H1 (cell line): ENCODE data around the gene ANXA1. TPM values are rescaled to one million over a fixed set of nuclear protein-coding genes. Genes with fewer than 3 reads are reported as not detected.

Experiments used
- CTCF ChIA-PET: fragments of 300-600 bp; sonication (Branson Sonifier 250); formaldehyde crosslinking; loops from one replicate; lab custom pipeline; 2021; ENCODE audit not compliant: partially characterized antibody; lab: Charles Lee
- POLR2A ChIA-PET: fragments of 300-600 bp; sonication (Branson Sonifier 250); formaldehyde crosslinking; loops from one replicate; lab custom pipeline; 2021; ENCODE audit warnings: inconsistent platforms; ENCODE audit not compliant: partially characterized antibody; lab: Charles Lee
- DNase-seq, 2 experiments: peaks; one replicate each; pipeline versions ENCODE4 v3.0.0 to v3.0.0-alpha.2; 2010 to 2022; ENCODE audit warnings: low spot score in 2 of 2, low read depth in 1 of 2, mixed read lengths in 1 of 2
- FAIRE-seq: peaks from 2 replicates; lab custom pipeline; 2011; peaks lifted over from hg19 to GRCh38; lab: Jason Lieb, UNC
- H2AFZ ChIP-seq: 2 replicates; pipeline ENCODE4 v1.8.1; 2012; ENCODE audit warnings: low read length, inconsistent platforms
- H2AK5ac ChIP-seq: 2 replicates; pipeline ENCODE4 v1.6.1; 2013; ENCODE audit warnings: low read depth, low read length
- H2BK120ac ChIP-seq: replicated peaks from 2 replicates; pipeline ENCODE3; 2013; ENCODE audit warnings: low read depth, low read length, inconsistent platforms
- H2BK12ac ChIP-seq: 2 replicates; pipeline ENCODE4 v1.6.1; 2013; ENCODE audit warnings: low read depth, low read length
- H2BK15ac ChIP-seq: 2 replicates; pipeline ENCODE4 v1.6.1; 2013; ENCODE audit warnings: low read length
- H2BK20ac ChIP-seq: 2 replicates; pipeline ENCODE4 v1.6.1; 2013; ENCODE audit warnings: low read length
- H2BK5ac ChIP-seq: 2 replicates; pipeline ENCODE4 v1.6.1; 2013; ENCODE audit warnings: low read depth, low read length
- H3K14ac ChIP-seq: 2 replicates; pipeline ENCODE4 v1.6.1; 2013; ENCODE audit warnings: inconsistent platforms; ENCODE audit not compliant: insufficient read length
- H3K18ac ChIP-seq: 2 replicates; pipeline ENCODE4 v1.6.1; 2013; ENCODE audit warnings: low read length; ENCODE audit errors: extremely low read depth
- H3K23ac ChIP-seq: 2 replicates; pipeline ENCODE4 v1.6.1; 2013; ENCODE audit warnings: inconsistent platforms; ENCODE audit not compliant: insufficient read length
- H3K23me2 ChIP-seq: 2 replicates; pipeline ENCODE4 v1.6.1; 2013; ENCODE audit warnings: low read depth, low read length
- H3K27ac ChIP-seq: 2 replicates; pipeline ENCODE4 v1.6.1; 2011; ENCODE audit warnings: low read depth, low read length, inconsistent platforms
- H3K27me3 ChIP-seq, 4 experiments: replicated peaks in 1 of 4; 1 replicate in 1 of 4; 2 replicates in 3 of 4; pipeline versions ENCODE4 v1.6.1 to v1.8.1; 2011 to 2013; ENCODE audit warnings: low read length in 3 of 4, mild to moderate bottlenecking in 3 of 4, inconsistent platforms in 2 of 4, mixed read lengths in 2 of 4, moderate library complexity in 1 of 4; ENCODE audit not compliant: control insufficient read depth in 3 of 4, insufficient read depth in 3 of 4; ENCODE audit errors: extremely low read depth in 1 of 4
- H3K36me3 ChIP-seq, 4 experiments: 2 replicates each; pipeline versions ENCODE4 v1.6.1 to v1.8.1; 2011 to 2013; ENCODE audit warnings: mild to moderate bottlenecking in 4 of 4, low read length in 3 of 4, moderate library complexity in 2 of 4, control low read depth in 1 of 4, inconsistent platforms in 1 of 4; ENCODE audit not compliant: insufficient read depth in 4 of 4, control insufficient read depth in 2 of 4
- H3K4ac ChIP-seq: replicated peaks from 2 replicates; pipeline ENCODE3; 2013; ENCODE audit warnings: low read length, low read depth, mixed read lengths, inconsistent platforms; ENCODE audit not compliant: insufficient read length
- H3K4me1 ChIP-seq, 4 experiments: replicated peaks in 1 of 4; 1 replicate in 1 of 4; 2 replicates in 3 of 4; pipeline versions ENCODE4 v1.6.1 to v1.8.1; 2011 to 2013; ENCODE audit warnings: low read length in 3 of 4, inconsistent platforms in 2 of 4, mixed read lengths in 1 of 4; ENCODE audit not compliant: insufficient read depth in 4 of 4, control insufficient read depth in 3 of 4
- H3K4me2 ChIP-seq, 2 experiments: 2 replicates each; pipeline versions ENCODE4 v1.6.1 to v1.8.1; 2011 to 2013; ENCODE audit warnings: low read depth in 2 of 2, low read length in 2 of 2, control low read depth in 1 of 2, inconsistent platforms in 1 of 2, mild to moderate bottlenecking in 1 of 2; ENCODE audit not compliant: insufficient read depth in 1 of 2
- H3K4me3 ChIP-seq, 4 experiments: fragments of 200-600, 300-600 bp in 1 of 4; sonication (generic), shearing (Covaris generic), sonication (Bioruptor Twin) in 1 of 4; 2 replicates each; pipeline versions ENCODE4 v1.5.1 to v1.8.1; 2011 to 2016; ENCODE audit warnings: low read length in 4 of 4, low read depth in 3 of 4, control low read depth in 2 of 4, inconsistent platforms in 2 of 4, mild to moderate bottlenecking in 2 of 4, mixed read lengths in 1 of 4, moderate library complexity in 1 of 4; ENCODE audit not compliant: insufficient read depth in 2 of 4; ENCODE audit errors: extremely low read depth in 1 of 4
- H3K56ac ChIP-seq: replicated peaks from 2 replicates; pipeline ENCODE3; 2013; ENCODE audit warnings: low read depth, mild to moderate bottlenecking, mixed read lengths, low read length, inconsistent platforms; ENCODE audit not compliant: insufficient read length
- H3K79me1 ChIP-seq: 2 replicates; pipeline ENCODE4 v1.6.1; 2013; ENCODE audit warnings: low read depth, low read length, control low read depth
- H3K79me2 ChIP-seq, 2 experiments: 2 replicates each; pipeline versions ENCODE4 v1.6.1 to v1.8.1; 2012 to 2013; ENCODE audit warnings: low read length in 2 of 2, mild to moderate bottlenecking in 2 of 2, inconsistent platforms in 1 of 2; ENCODE audit not compliant: insufficient read depth in 2 of 2, control insufficient read depth in 1 of 2
- H3K9ac ChIP-seq, 4 experiments: replicated peaks in 1 of 4; 1 replicate in 1 of 4; 2 replicates in 3 of 4; pipeline versions ENCODE4 v1.6.1 to v1.8.1; 2011 to 2013; ENCODE audit warnings: low read depth in 3 of 4, low read length in 3 of 4, control low read depth in 2 of 4, mild to moderate bottlenecking in 2 of 4, moderate library complexity in 2 of 4, inconsistent platforms in 1 of 4; ENCODE audit errors: extremely low read depth in 1 of 4
- H3K9me3 ChIP-seq, 2 experiments: 2 replicates each; pipeline versions ENCODE4 v1.6.1 to v1.8.1; 2012 to 2013; ENCODE audit warnings: mild to moderate bottlenecking in 2 of 2, moderate library complexity in 2 of 2, control low read depth in 1 of 2, inconsistent platforms in 1 of 2, low read depth in 1 of 2, low read length in 1 of 2, mixed read lengths in 1 of 2; ENCODE audit not compliant: insufficient read depth in 2 of 2
- H4K20me1 ChIP-seq, 2 experiments: replicated peaks in 1 of 2; 2 replicates each; pipeline versions ENCODE3 to v1.8.1; 2011 to 2013; ENCODE audit warnings: inconsistent platforms in 2 of 2, low read length in 2 of 2, mild to moderate bottlenecking in 1 of 2; ENCODE audit not compliant: insufficient read depth in 2 of 2, control insufficient read depth in 1 of 2
- H4K5ac ChIP-seq: 2 replicates; pipeline ENCODE4 v1.6.1; 2013; ENCODE audit warnings: low read length, low read depth, mixed read lengths, inconsistent platforms; ENCODE audit not compliant: insufficient read length
- H4K8ac ChIP-seq: 2 replicates; pipeline ENCODE4 v1.8.0; 2013; ENCODE audit warnings: mild to moderate bottlenecking, moderate library complexity, low read length, inconsistent platforms; ENCODE audit not compliant: insufficient read depth; ENCODE audit errors: extremely low read depth
- H4K91ac ChIP-seq: replicated peaks from 2 replicates; pipeline ENCODE3; 2013; ENCODE audit warnings: low read length, mixed read lengths, inconsistent platforms; ENCODE audit not compliant: insufficient read length
- BCL11A ChIP-seq, 2 experiments: IDR thresholded peaks; one replicate each; pipeline ENCODE4 v1.6.1; 2011; ENCODE audit warnings: low read depth in 2 of 2, low read length in 2 of 2, mild to moderate bottlenecking in 2 of 2
- BRCA1 ChIP-seq: IDR thresholded peaks from 2 replicates; pipeline ENCODE4 v1.6.1; 2012; ENCODE audit warnings: low read depth, low read length, improper control_type of control experiment
- CTBP2 ChIP-seq: IDR thresholded peaks from 2 replicates; pipeline ENCODE4 v1.7.0; 2011; ENCODE audit warnings: borderline replicate concordance, mild to moderate bottlenecking, moderate library complexity, mixed read lengths, low read length; ENCODE audit not compliant: insufficient read depth, insufficient read length
- EP300 ChIP-seq, 2 experiments: IDR thresholded peaks; 1 replicate in 1 of 2; 2 replicates in 1 of 2; pipeline ENCODE4 v1.6.1; 2011 to 2012; ENCODE audit warnings: low read depth in 2 of 2, low read length in 2 of 2, mild to moderate bottlenecking in 2 of 2, borderline replicate concordance in 1 of 2, inconsistent platforms in 1 of 2, moderate library complexity in 1 of 2
- GTF2F1 ChIP-seq: IDR thresholded peaks from 2 replicates; pipeline ENCODE4 v1.6.1; 2012; ENCODE audit warnings: low read depth, low read length, improper control_type of control experiment, borderline replicate concordance
- KDM1A ChIP-seq: fragments of 200-600, 300-600 bp; sonication (generic); IDR thresholded peaks from 2 replicates; pipeline ENCODE4 v1.7.1; 2016; ENCODE audit warnings: mild to moderate bottlenecking, low read length, borderline replicate concordance
- NANOG ChIP-seq: IDR thresholded peaks from 2 replicates; pipeline ENCODE4 v1.6.1; 2011; ENCODE audit warnings: low read length, low read depth, mild to moderate bottlenecking, inconsistent platforms; ENCODE audit not compliant: insufficient read depth, poor library complexity, severe bottlenecking
- RAD21 ChIP-seq, 2 experiments: IDR thresholded peaks in 1 of 2; conservative IDR thresholded peaks in 1 of 2; 2 replicates each; pipeline ENCODE4 v1.6.1; 2011; ENCODE audit warnings: low read depth in 2 of 2, low read length in 2 of 2, improper control_type of control experiment in 1 of 2, inconsistent platforms in 1 of 2, mild to moderate bottlenecking in 1 of 2, moderate library complexity in 1 of 2
- RBBP5 ChIP-seq: IDR thresholded peaks from 2 replicates; pipeline ENCODE4 v1.7.1; 2012; ENCODE audit warnings: low read depth, mild to moderate bottlenecking, inconsistent platforms, low read length, moderate library complexity, borderline replicate concordance
- RXRA ChIP-seq: IDR thresholded peaks from 2 replicates; pipeline ENCODE4 v1.6.1; 2011; ENCODE audit warnings: low read depth, mild to moderate bottlenecking, low read length, moderate library complexity; ENCODE audit not compliant: insufficient read depth
- SAP30 ChIP-seq: fragments of 300-600 bp; sonication (generic); IDR thresholded peaks from 2 replicates; pipeline ENCODE4 v1.7.1; 2012; ENCODE audit warnings: low read length, moderate library complexity, mild to moderate bottlenecking, inconsistent platforms; ENCODE audit not compliant: insufficient read depth, insufficient replicate concordance
- SIX5 ChIP-seq: IDR thresholded peaks from 2 replicates; pipeline ENCODE4 v1.6.1; 2011; ENCODE audit warnings: mild to moderate bottlenecking, low read depth, low read length
- SP1 ChIP-seq: IDR thresholded peaks from 2 replicates; pipeline ENCODE4 v1.6.1; 2011; ENCODE audit warnings: low read depth, low read length
- TCF12 ChIP-seq: IDR thresholded peaks from 2 replicates; pipeline ENCODE4 v1.6.1; 2011; ENCODE audit warnings: low read depth, mild to moderate bottlenecking, low read length
- WGBS, 2 experiments: shearing (Covaris generic) in 1 of 2; methylation state at CpG; one replicate each; pipeline versions ENCODE4 v1.1.6 to v1.1.7; 2013 to 2015; ENCODE audit warnings: low lambda C conversion rate in 2 of 2, mixed read lengths in 2 of 2, inconsistent platforms in 1 of 2, low coverage in 1 of 2, missing lambda C conversion rate in 1 of 2; ENCODE audit not compliant: insufficient replicate concordance in 2 of 2, insufficient coverage in 1 of 2, insufficient read length in 1 of 2; ENCODE audit errors: extremely low coverage in 1 of 2, missing lambda C conversion rate in 1 of 2; 5-methylcytosine and 5-hydroxymethylcytosine counted together
- polyA plus RNA-seq, 7 experiments: library from polyadenylated mRNA; depleted of rRNA in 3 of 7; stranded (reverse) in 5 of 7; unstranded in 2 of 7; fragments of >200 nt in 5 of 7; fragments of 200-250 nt in 2 of 7; gene quantifications; 1 replicate in 5 of 7; 2 replicates in 1 of 7; 4 replicates in 1 of 7; pipeline versions ENCODE4 v1.2.1 to v1.2.3, GENCODE V29; 2011 to 2013; ENCODE audit warnings: missing spikeins in 2 of 7, mixed read lengths in 2 of 7
- total RNA-seq: library from RNA; stranded (reverse); fragmentation: NEBNext Ultra II Directional; extraction: Animal tissue kit (Norgen Biotek cat#: 25700); gene quantifications from 2 replicates; pipeline ENCODE4 v1.2.1, GENCODE V29; 2021

Gene ANXA1
- total and polyA plus RNA-seq, 2 of the 8 experiments (the other 6 are each of a cell fraction or from before 2014, with no cell fraction given), result 0.71 to 5.7 TPM

DNA sequence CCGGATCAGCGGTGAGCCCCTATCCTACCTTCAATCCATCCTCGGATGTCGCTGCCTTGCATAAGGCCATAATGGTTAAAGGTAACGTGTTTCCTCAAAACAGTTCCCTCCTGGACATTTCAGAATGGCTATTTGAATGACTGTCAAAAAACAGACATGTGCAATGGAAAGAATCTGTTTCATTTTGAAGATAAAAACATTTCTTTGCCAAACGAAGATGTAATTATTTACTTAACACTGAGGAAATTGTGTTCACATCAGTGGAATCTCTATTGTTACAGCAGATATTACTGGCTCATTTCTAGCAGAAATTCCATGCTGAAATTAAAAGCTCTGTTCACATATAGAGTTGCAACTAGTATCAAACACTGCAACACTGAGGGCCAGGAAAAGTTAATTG is 7.1 kb downstream of the ANXA1 start:
- Histone ChIP-seq H3K27ac (no peak overlapping the region), H3K9ac (no peak overlapping the region), H3K4me3 (no peak overlapping the region), H4K8ac (no peak overlapping the region), H2BK12ac (no peak overlapping the region), H3K14ac (no peak overlapping the region), H3K79me1 (no peaks in the 10 kb centered on the region), H3K79me2 (no peaks in the 10 kb centered on the region), H4K20me1 (no peaks in the 10 kb centered on the region), H4K5ac (no peak overlapping the region), H3K4me2 (no peak overlapping the region), H3K18ac (no peak overlapping the region), H2BK20ac (no peak overlapping the region), H2AFZ (no peak overlapping the region), H3K36me3 (no peaks in the 10 kb centered on the region), H4K91ac (no peak overlapping the region), H3K23me2 (no peaks in the 10 kb centered on the region), H3K56ac (no peak overlapping the region), H2BK15ac (no peak overlapping the region), H2AK5ac (no peak overlapping the region), H3K4me1 (peaks cover 0 to 8% (median 3%) of the 10 kb centered on the region in 4 experiments; a peak in 4 of 7 replicates), H3K9me3 (no peaks in the 10 kb centered on the region), H2BK5ac (no peak overlapping the region), H3K27me3 (no peaks in the 10 kb centered on the region), H3K4ac (no peak overlapping the region), H3K23ac (no peak overlapping the region), H2BK120ac (no peak overlapping the region)
- WGBS, 2 experiments, result 93% methylated on average over 6 of the region's 6 CpGs; no CpG with 5 or more reads in 1 of the 2 experiments
- POLR2A ChIA-PET, result no interaction called here
- CTCF ChIA-PET, result interaction anchor here (1.0 to 2.3 kb wide), 2 partner anchors 21 to 51 kb away, joined by 3 to 6 read pairs; no protein-coding TSS in a partner anchor
- FAIRE-seq (no peak), DNase-seq (no peak)
- TF ChIP-seq SAP30 (no peak), GTF2F1 (no peak), TCF12 (no peak), RXRA (no peak), RAD21 (IDR thresholded peaks at IDR 0.05 in 1 of 2, conservative IDR thresholded peaks at IDR 0.05 in 1 of 2; ENCODE audit: low read depth in 2 of 2, low read length in 2 of 2) (no peak), CTBP2 (no peak), EP300 (IDR thresholded peaks at IDR 0.05; ENCODE audit: borderline replicate concordance in 1 of 2, low read depth in 2 of 2, low read length in 2 of 2) (no peak), BRCA1 (no peak), NANOG (no peak), BCL11A (IDR thresholded peaks at IDR 0.05; ENCODE audit: low read depth in 2 of 2, low read length in 2 of 2) (no peak), SIX5 (no peak), SP1 (no peak), KDM1A (no peak), RBBP5 (no peak)
